GM19099 (cell line): ENCODE data around the gene ARL5B.

ENCODE experiments used
- POLR2A ChIP-seq: IDR thresholded peaks from 3 replicates; pipeline ENCODE4 v1.6.1; 2011; ENCODE audit warnings: low read depth; ENCODE audit not compliant: insufficient read length; ENCODE audit errors: extremely low read depth

Gene ARL5B

GRCh38 chr10:18658271-18659124 is 733 bp upstream of the ARL5B start:
- TF ChIP-seq POLR2A: peak; percentile 35

- TF ChIP-seq POLR2A: no peak
Measured at GRCh38 chr10:18659819-18660535, 746 bp downstream of the ARL5B start.

- no peak for TF ChIP-seq POLR2A
Measured at GRCh38 chr10:18660816-18661431, 1.7 kb downstream of the ARL5B start.

- no peak for TF ChIP-seq POLR2A
Measured at GRCh38 chr10:18664841-18665478, 5.7 kb downstream of the ARL5B start.

- no peak for TF ChIP-seq POLR2A
Measured at GRCh38 chr10:18665815-18666558, 6.8 kb downstream of the ARL5B start.

- no peak for TF ChIP-seq POLR2A
Measured at GRCh38 chr10:18666810-18667209, 7.6 kb downstream of the ARL5B start.

GRCh38 chr10:18668026-18668425 is 8.8 kb downstream of the ARL5B start:
- no peak for TF ChIP-seq POLR2A

- no peak for TF ChIP-seq POLR2A
Measured at GRCh38 chr10:18675086-18675801, 16.0 kb downstream of the ARL5B start.

GRCh38 chr10:18680754-18681153 is 21.5 kb downstream of the ARL5B start:
- no peak for TF ChIP-seq POLR2A

GRCh38 chr10:18681366-18681765 is 22.1 kb downstream of the ARL5B start:
- TF ChIP-seq POLR2A: no peak

- no peak for TF ChIP-seq POLR2A
Measured at GRCh38 chr10:18681971-18682411, 22.8 kb downstream of the ARL5B start.

- TF ChIP-seq POLR2A: no peak
Measured at GRCh38 chr10:18683427-18683826, 24.2 kb downstream of the ARL5B start.

GRCh38 chr10:18684416-18684815 is 25.2 kb downstream of the ARL5B start:
- TF ChIP-seq POLR2A: no peak

- no peak for TF ChIP-seq POLR2A
Measured at GRCh38 chr10:18684953-18685352, 25.7 kb downstream of the ARL5B start.
